Right lobe of liver (tissue), 6 donors: Measurements from ENCODE around the gene UCK1. TPM values are rescaled to one million over a fixed set of nuclear protein-coding genes. Genes with fewer than 3 reads are reported as not detected.

Experiments
- ATAC-seq, 4 donors: fragments of 200-7000 bp; cut with Tn5 transposase; one replicate each; pipeline ENCODE4 v1.9.1; 2020; ENCODE audit warnings: mild to moderate bottlenecking in 4 of 4, moderate library complexity in 4 of 4
- DNase-seq, 3 donors: peaks; one replicate each; pipeline ENCODE4 v3.0.0-alpha.2; 2020
- H3K27ac ChIP-seq, 3 donors: fragments of 200-600 bp; one replicate each; pipeline ENCODE4 v1.8.0; 2022
- H3K27me3 ChIP-seq, 2 donors: fragments of 200-600 bp; one replicate each; pipeline ENCODE4 v1.8.0; 2022
- H3K36me3 ChIP-seq, 4 donors: fragments of 200-600 bp; sonication (generic) in 1 of 4; one replicate each; pipeline versions ENCODE4 v1.5.1 to v1.8.0; 2017 to 2022; ENCODE audit warnings: control low read depth in 1 of 4
- H3K4me1 ChIP-seq, 4 donors: fragments of 200-600 bp; sonication (generic) in 1 of 4; one replicate each; pipeline versions ENCODE4 v1.5.1 to v1.8.0; 2017 to 2022; ENCODE audit warnings: control low read depth in 1 of 4
- H3K4me3 ChIP-seq, 3 donors: fragments of 200-600 bp; one replicate each; pipeline ENCODE4 v1.8.0; 2022
- H3K9me3 ChIP-seq, 4 donors: fragments of 200-600 bp; sonication (generic) in 1 of 4; one replicate each; pipeline versions ENCODE4 v1.5.1 to v1.8.0; 2017 to 2022; ENCODE audit warnings: control low read depth in 1 of 4
- CTCF ChIP-seq, 4 donors: fragments of 200-600 bp in 3 of 4; fragments of 450-650 bp in 1 of 4; IDR thresholded peaks; one replicate each; pipeline versions ENCODE4 v1.5.1 to v1.8.0; 2016 to 2022; ENCODE audit warnings: antibody characterized with exemption in 4 of 4, mild to moderate bottlenecking in 2 of 4
- POLR2A ChIP-seq: fragments of 450-650 bp; IDR thresholded peaks from one replicate; pipeline ENCODE4 v1.6.1; 2017; ENCODE audit warnings: antibody characterized with exemption, mild to moderate bottlenecking
- WGBS: methylation state at CpG from one replicate; pipeline ENCODE4 v1.1.6; 2018; ENCODE audit warnings: low coverage, low lambda C conversion rate; ENCODE audit not compliant: insufficient coverage; ENCODE audit errors: missing lambda C conversion rate; 5-methylcytosine and 5-hydroxymethylcytosine counted together
- intact Hi-C, 2 donors: fragments of 100-400 bp; cut with DNase I; formaldehyde crosslinking; loops; one replicate each; pipeline versions ENCODE4 v1.11.2 to v1.14.1; 2022
- total RNA-seq, 6 experiments: library from RNA; depleted of rRNA in 2 of 6; stranded (reverse); fragments of >200 nt in 2 of 6; fragmentation: NEBNext Ultra II Directional in 3 of 6; extraction: Animal tissue kit (Norgen Biotek cat#: 25700) in 3 of 6; gene quantifications; one replicate each; pipeline versions ENCODE4 v1.1.0 to v1.2.4, GENCODE V29; 2016 to 2023
- donor health status: DM: no; HTN: yes; CAD: no.
- donor health status: DM: no; HTN: no; CAD: no.
- donor health status: DM: no; HTN: no; CAD: no.
- donor health status: DM: no; HTN: yes; CAD: no.
- donor health status: DM: no; HTN: yes; CAD: no.

UCK1 gene
- total RNA-seq, 6 experiments from 2014 or later: 18.4 to 32.1 (median 27.8) TPM

- no peaks in the 10 kb centered on the region for H3K27me3 ChIP-seq
- DNase-seq (peak in 1 of 3 donors; percentile 55), ATAC-seq (peak; percentile 21 to 35 (median 28))
- intact Hi-C loops: loop anchor here in 1 of 2 donors (10.0 kb wide), 1 partner anchor 121 kb away; no protein-coding TSS in a partner anchor
- H3K27ac ChIP-seq: no peak overlapping the region
- H3K9me3 ChIP-seq: no peaks in the 10 kb centered on the region
- 88% methylated on average over 20 of the region's 40 CpGs for WGBS
- H3K36me3 ChIP-seq: peaks cover 5 to 95% (median 58%) of the 10 kb centered on the region in 4 donors
- H3K4me3 ChIP-seq: no peak overlapping the region
- H3K4me1 ChIP-seq: peaks cover 0 to 7% (median 0%) of the 10 kb centered on the region in 4 donors
- no peak for TF ChIP-seq POLR2A
- TF ChIP-seq CTCF (IDR thresholded peaks at IDR 0.05): peak; percentile 26 to 46 (median 36)
Measured at GRCh38 chr9:131475956-131476776, 54.9 kb downstream of the UCK1 start.

- no peaks in the 10 kb centered on the region for H3K9me3 ChIP-seq
- no peaks in the 10 kb centered on the region for H3K27me3 ChIP-seq
- DNase-seq (peak in 1 of 3 donors; percentile 37), ATAC-seq (peak in 1 of 4 donors; percentile 8)
- peaks cover 0 to 7% (median 0%) of the 10 kb centered on the region in 4 donors for H3K4me1 ChIP-seq
- 84% methylated on average over 3 of the region's 46 CpGs for WGBS
- intact Hi-C loops: loop anchor here in 1 of 2 donors (10.0 kb wide), 1 partner anchor 121 kb away; no protein-coding TSS in a partner anchor
- peaks cover 5 to 95% (median 58%) of the 10 kb centered on the region in 4 donors for H3K36me3 ChIP-seq
- no peak overlapping the region for H3K27ac ChIP-seq
- no peak for TF ChIP-seq CTCF (IDR thresholded peaks at IDR 0.05)
- no peak for TF ChIP-seq POLR2A
- H3K4me3 ChIP-seq: no peak overlapping the region
Measured at GRCh38 chr9:131475111-131475955, 55.7 kb downstream of the UCK1 start.

GRCh38 chr9:131474711-131475110, 56.4 kb downstream of the UCK1 start:
- Histone ChIP-seq H3K4me3 (no peak overlapping the region), H3K27ac (no peak overlapping the region), H3K36me3 (peaks cover 5 to 94% (median 61%) of the 10 kb centered on the region in 4 donors), H3K4me1 (peaks cover 0 to 7% (median 0%) of the 10 kb centered on the region in 4 donors), H3K9me3 (no peaks in the 10 kb centered on the region), H3K27me3 (no peaks in the 10 kb centered on the region)
- intact Hi-C loops: loop anchor here in 1 of 2 donors (10.0 kb wide), 1 partner anchor 120 kb away; no protein-coding TSS in a partner anchor
- no peak for TF ChIP-seq POLR2A
- no peak for TF ChIP-seq CTCF (IDR thresholded peaks at IDR 0.05)
- peak in 1 of 3 donors; percentile 47 for DNase-seq
- ATAC-seq: no peak
- 65% methylated on average over 3 of the region's 16 CpGs for WGBS

GRCh38 chr9:131473891-131474290, 57.2 kb downstream of the UCK1 start:
- Histone ChIP-seq H3K9me3 (no peaks in the 10 kb centered on the region), H3K4me3 (no peak overlapping the region), H3K36me3 (peaks cover 5 to 94% (median 58%) of the 10 kb centered on the region in 4 donors), H3K4me1 (peaks cover 0 to 7% (median 0%) of the 10 kb centered on the region in 4 donors), H3K27ac (no peak overlapping the region), H3K27me3 (no peaks in the 10 kb centered on the region)
- intact Hi-C loops: loop anchor here in 1 of 2 donors (10.0 kb wide), 1 partner anchor 119 kb away; no protein-coding TSS in a partner anchor
- ATAC-seq (no peak), DNase-seq (peak in 2 of 3 donors; percentile 35 to 41)
- no peak for TF ChIP-seq CTCF (IDR thresholded peaks at IDR 0.05)
- no peak for TF ChIP-seq POLR2A
- WGBS: 78% methylated on average over 4 of the region's 10 CpGs
